GM12873 (cell line): ENCODE data around the gene UPF2.

Source experiments
- CTCF ChIP-seq: IDR thresholded peaks from 2 replicates; pipeline ENCODE4 v1.5.1; 2012; ENCODE audit warnings: low read depth, mild to moderate bottlenecking, moderate library complexity, low read length, control low read depth; ENCODE audit not compliant: insufficient read depth; ENCODE audit errors: missing control alignments

The UPF2 gene

GRCh38 chr10:11893749-11894278 is 148.8 kb downstream of the UPF2 start:
- no peak for TF ChIP-seq CTCF

- no peak for TF ChIP-seq CTCF
Measured at GRCh38 chr10:11891776-11892486, 150.7 kb downstream of the UPF2 start.

- no peak for TF ChIP-seq CTCF
Measured at GRCh38 chr10:11887381-11888227, 155.0 kb downstream of the UPF2 start.

GRCh38 chr10:11886851-11887250 is 155.8 kb downstream of the UPF2 start:
- TF ChIP-seq CTCF = no peak

GRCh38 chr10:11886138-11886474 is 156.5 kb downstream of the UPF2 start:
- no peak for TF ChIP-seq CTCF

GRCh38 chr10:11885437-11886137 is 157.0 kb downstream of the UPF2 start:
- no peak for TF ChIP-seq CTCF
